HEK293 (cell line): ENCODE results near the gene EFHC1.

Source experiments
- CTCF ChIA-PET: fragments of 350-600 bp; formaldehyde crosslinking; extraction: SDS; loops from one replicate; lab custom pipeline; 2021; ENCODE audit warnings: antibody characterized with exemption; lab: Yijun Ruan, JAX
- POLR2A ChIA-PET: fragments of 300-600 bp; formaldehyde crosslinking; extraction: SDS; loops from one replicate; lab custom pipeline; 2020; ENCODE audit warnings: antibody characterized with exemption, inconsistent platforms; lab: Yijun Ruan, JAX
- H3K27ac ChIP-seq: fragments of 200-500 bp; sonication (Bioruptor generic); 2 replicates; pipeline ENCODE4 v1.5.1; 2014; ENCODE audit warnings: low read depth, low read length, control low read depth, inconsistent platforms; ENCODE audit errors: extremely low read depth
- H3K36me3 ChIP-seq, 2 experiments: fragments of 200-500 bp in 1 of 2; sonication (Bioruptor generic) in 1 of 2; 1 replicate in 1 of 2; 2 replicates in 1 of 2; pipeline ENCODE4 v1.5.1; 2014 to 2017; ENCODE audit warnings: inconsistent platforms in 2 of 2, low read length in 2 of 2; ENCODE audit not compliant: control insufficient read depth in 2 of 2, insufficient read depth in 1 of 2
- H3K4me1 ChIP-seq: fragments of 200-500 bp; sonication (Bioruptor generic); 2 replicates; pipeline ENCODE4 v1.5.1; 2014; ENCODE audit warnings: mild to moderate bottlenecking, low read length, inconsistent platforms; ENCODE audit not compliant: control insufficient read depth, insufficient read depth
- H3K4me3 ChIP-seq: 2 replicates; pipeline ENCODE4 v1.5.1; 2011; ENCODE audit warnings: low read depth, mild to moderate bottlenecking, control low read depth, low read length, moderate library complexity
- H3K9me3 ChIP-seq: fragments of 200-500 bp; sonication (Bioruptor generic); 2 replicates; pipeline ENCODE4 v1.5.1; 2014; ENCODE audit warnings: low read depth, low read length, inconsistent platforms; ENCODE audit not compliant: control insufficient read depth, insufficient read depth
- GFI1B ChIP-seq: fragments of 450-650 bp; formaldehyde crosslinking; IDR thresholded peaks from 2 replicates; pipeline ENCODE4 v1.5.1; 2016; ENCODE audit warnings: missing biosample characterization, missing genetic modification characterization
- ZFP3 ChIP-seq: fragments of 450-650 bp; formaldehyde crosslinking; IDR thresholded peaks from 2 replicates; pipeline ENCODE4 v1.5.1; 2016; ENCODE audit warnings: low read depth, missing biosample characterization, missing genetic modification characterization
- ZNF155 ChIP-seq: fragments of 450-650 bp; formaldehyde crosslinking; IDR thresholded peaks from 2 replicates; pipeline ENCODE4 v1.5.1; 2016; ENCODE audit warnings: missing biosample characterization, missing genetic modification characterization
- ZNF184 ChIP-seq: fragments of 450-650 bp; IDR thresholded peaks from 2 replicates; pipeline ENCODE4 v1.5.1; 2018; ENCODE audit warnings: missing biosample characterization, mild to moderate bottlenecking, missing genetic modification characterization
- ZNF2 ChIP-seq: fragments of 450-650 bp; formaldehyde crosslinking; IDR thresholded peaks from 2 replicates; pipeline ENCODE4 v1.5.1; 2016; ENCODE audit warnings: missing biosample characterization, missing genetic modification characterization
- ZNF302 ChIP-seq: fragments of 450-650 bp; formaldehyde crosslinking; IDR thresholded peaks from 2 replicates; pipeline ENCODE4 v1.5.1; 2016; ENCODE audit warnings: missing biosample characterization, missing genetic modification characterization, low read depth
- ZNF426 ChIP-seq: fragments of 450-650 bp; formaldehyde crosslinking; IDR thresholded peaks from 2 replicates; pipeline ENCODE4 v1.5.1; 2017; ENCODE audit warnings: missing biosample characterization, missing genetic modification characterization, mild to moderate bottlenecking, inconsistent platforms, moderate library complexity
- ZNF558 ChIP-seq: fragments of 450-650 bp; formaldehyde crosslinking; IDR thresholded peaks from 2 replicates; pipeline ENCODE4 v1.5.1; 2016; ENCODE audit warnings: missing biosample characterization, missing genetic modification characterization
- ZNF571 ChIP-seq: fragments of 450-650 bp; formaldehyde crosslinking; IDR thresholded peaks from 2 replicates; pipeline ENCODE4 v1.5.0; 2017; ENCODE audit warnings: missing biosample characterization, missing genetic modification characterization
- ZNF658 ChIP-seq: fragments of 450-650 bp; formaldehyde crosslinking; IDR thresholded peaks from 2 replicates; pipeline ENCODE4; 2016; ENCODE audit warnings: missing biosample characterization, missing genetic modification characterization
- ZNF707 ChIP-seq: fragments of 450-650 bp; formaldehyde crosslinking; IDR thresholded peaks from 2 replicates; pipeline ENCODE4 v1.5.1; 2016; ENCODE audit warnings: missing biosample characterization, missing genetic modification characterization
- ZNF792 ChIP-seq: fragments of 450-650 bp; formaldehyde crosslinking; IDR thresholded peaks from 2 replicates; pipeline ENCODE4 v1.5.1; 2016; ENCODE audit warnings: missing biosample characterization, missing genetic modification characterization
- ZNF830 ChIP-seq: fragments of 450-650 bp; IDR thresholded peaks from 2 replicates; pipeline ENCODE4 v1.5.0; 2018; ENCODE audit warnings: missing biosample characterization, missing genetic modification characterization, low read depth, mild to moderate bottlenecking, moderate library complexity
- TF ChIP-seq, protein P1 (sequence below): fragments of 450-650 bp; formaldehyde crosslinking; IDR thresholded peaks from 2 replicates; pipeline ENCODE4 v1.5.1; 2016; ENCODE audit warnings: missing biosample characterization, missing genetic modification characterization
- TF ChIP-seq, protein P2 (sequence below): fragments of 450-650 bp; formaldehyde crosslinking; IDR thresholded peaks from 2 replicates; pipeline ENCODE4 v1.5.1; 2016; ENCODE audit warnings: missing biosample characterization, missing genetic modification characterization
- TF ChIP-seq, protein P3 (sequence below): fragments of 450-650 bp; formaldehyde crosslinking; IDR thresholded peaks from 2 replicates; pipeline ENCODE4 v1.5.1; 2016; ENCODE audit warnings: missing biosample characterization, missing genetic modification characterization
- TF ChIP-seq, protein P4 (sequence below): fragments of 450-650 bp; formaldehyde crosslinking; conservative IDR thresholded peaks from 2 replicates; pipeline ENCODE4 v1.5.1; 2016; ENCODE audit warnings: low read depth, missing biosample characterization, missing genetic modification characterization

The EFHC1 gene

GRCh38 chr6:52504782-52505136 is 84.6 kb downstream of the EFHC1 start:
- Histone ChIP-seq H3K36me3 (peaks cover 0 to 46% of the 10 kb centered on the region in 2 experiments; a peak in 1 of 3 replicates), H3K9me3 (no peaks in the 10 kb centered on the region), H3K27ac (peak overlapping the region; percentile 65), H3K4me1 (peaks cover 8% of the 10 kb centered on the region), H3K4me3 (no peak overlapping the region)
- POLR2A ChIA-PET, result interaction anchor here (0.6 to 1.9 kb wide), 18 partner anchors 10 to 490 kb away, joined by 3 to 17 read pairs (median 4); partner anchors contain the start of genes EFHC1, GSTA4, MCM3 and TRAM2
- no peak for TF ChIP-seq ZNF2 (tag by site-specific recombination)
- TF ChIP-seq ZNF426 (tag by site-specific recombination), result no peak
- TF ChIP-seq ZNF658, result no peak
- no peak for TF ChIP-seq ZNF184
- TF ChIP-seq GFI1B (tag by site-specific recombination), result no peak
- TF ChIP-seq ZNF571, result no peak
- no peak for TF ChIP-seq ZNF792
- TF ChIP-seq, protein P1, sequence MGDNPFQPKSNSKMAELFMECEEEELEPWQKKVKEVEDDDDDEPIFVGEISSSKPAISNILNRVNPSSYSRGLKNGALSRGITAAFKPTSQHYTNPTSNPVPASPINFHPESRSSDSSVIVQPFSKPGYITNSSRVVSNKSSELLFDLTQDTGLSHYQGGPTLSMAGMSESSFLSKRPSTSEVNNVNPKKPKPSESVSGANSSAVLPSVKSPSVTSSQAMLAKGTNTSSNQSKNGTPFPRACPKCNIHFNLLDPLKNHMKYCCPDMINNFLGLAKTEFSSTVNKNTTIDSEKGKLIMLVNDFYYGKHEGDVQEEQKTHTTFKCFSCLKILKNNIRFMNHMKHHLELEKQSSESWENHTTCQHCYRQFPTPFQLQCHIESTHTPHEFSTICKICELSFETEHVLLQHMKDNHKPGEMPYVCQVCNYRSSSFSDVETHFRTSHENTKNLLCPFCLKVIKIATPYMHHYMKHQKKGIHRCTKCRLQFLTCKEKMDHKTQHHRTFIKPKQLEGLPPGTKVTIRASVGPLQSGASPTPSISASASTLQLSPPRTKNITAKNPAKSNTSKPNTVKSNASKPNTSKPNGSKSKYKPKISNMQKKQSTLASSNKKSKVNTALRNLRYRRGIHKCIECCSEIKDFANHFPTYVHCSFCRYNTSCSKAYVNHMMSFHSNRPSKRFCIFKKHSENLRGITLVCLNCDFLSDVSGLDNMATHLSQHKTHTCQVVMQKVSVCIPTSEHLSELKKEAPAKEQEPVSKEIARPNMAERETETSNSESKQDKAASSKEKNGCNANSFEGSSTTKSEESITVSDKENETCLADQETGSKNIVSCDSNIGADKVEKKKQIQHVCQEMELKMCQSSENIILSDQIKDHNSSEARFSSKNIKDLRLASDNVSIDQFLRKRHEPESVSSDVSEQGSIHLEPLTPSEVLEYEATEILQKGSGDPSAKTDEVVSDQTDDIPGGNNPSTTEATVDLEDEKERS, result no peak
- TF ChIP-seq ZFP3, result no peak
- TF ChIP-seq, protein P2, sequence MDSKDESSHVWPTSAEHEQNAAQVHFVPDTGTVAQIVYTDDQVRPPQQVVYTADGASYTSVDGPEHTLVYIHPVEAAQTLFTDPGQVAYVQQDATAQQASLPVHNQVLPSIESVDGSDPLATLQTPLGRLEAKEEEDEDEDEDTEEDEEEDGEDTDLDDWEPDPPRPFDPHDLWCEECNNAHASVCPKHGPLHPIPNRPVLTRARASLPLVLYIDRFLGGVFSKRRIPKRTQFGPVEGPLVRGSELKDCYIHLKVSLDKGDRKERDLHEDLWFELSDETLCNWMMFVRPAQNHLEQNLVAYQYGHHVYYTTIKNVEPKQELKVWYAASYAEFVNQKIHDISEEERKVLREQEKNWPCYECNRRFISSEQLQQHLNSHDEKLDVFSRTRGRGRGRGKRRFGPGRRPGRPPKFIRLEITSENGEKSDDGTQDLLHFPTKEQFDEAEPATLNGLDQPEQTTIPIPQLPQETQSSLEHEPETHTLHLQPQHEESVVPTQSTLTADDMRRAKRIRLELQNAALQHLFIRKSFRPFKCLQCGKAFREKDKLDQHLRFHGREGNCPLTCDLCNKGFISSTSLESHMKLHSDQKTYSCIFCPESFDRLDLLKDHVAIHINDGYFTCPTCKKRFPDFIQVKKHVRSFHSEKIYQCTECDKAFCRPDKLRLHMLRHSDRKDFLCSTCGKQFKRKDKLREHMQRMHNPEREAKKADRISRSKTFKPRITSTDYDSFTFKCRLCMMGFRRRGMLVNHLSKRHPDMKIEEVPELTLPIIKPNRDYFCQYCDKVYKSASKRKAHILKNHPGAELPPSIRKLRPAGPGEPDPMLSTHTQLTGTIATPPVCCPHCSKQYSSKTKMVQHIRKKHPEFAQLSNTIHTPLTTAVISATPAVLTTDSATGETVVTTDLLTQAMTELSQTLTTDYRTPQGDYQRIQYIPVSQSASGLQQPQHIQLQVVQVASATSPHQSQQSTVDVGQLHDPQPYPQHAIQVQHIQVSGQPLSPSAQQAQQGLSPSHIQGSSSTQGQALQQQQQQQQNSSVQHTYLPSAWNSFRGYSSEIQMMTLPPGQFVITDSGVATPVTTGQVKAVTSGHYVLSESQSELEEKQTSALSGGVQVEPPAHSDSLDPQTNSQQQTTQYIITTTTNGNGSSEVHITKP, result no peak
- no peak for TF ChIP-seq ZNF707 (tag by site-specific recombination)
- TF ChIP-seq, protein P3, sequence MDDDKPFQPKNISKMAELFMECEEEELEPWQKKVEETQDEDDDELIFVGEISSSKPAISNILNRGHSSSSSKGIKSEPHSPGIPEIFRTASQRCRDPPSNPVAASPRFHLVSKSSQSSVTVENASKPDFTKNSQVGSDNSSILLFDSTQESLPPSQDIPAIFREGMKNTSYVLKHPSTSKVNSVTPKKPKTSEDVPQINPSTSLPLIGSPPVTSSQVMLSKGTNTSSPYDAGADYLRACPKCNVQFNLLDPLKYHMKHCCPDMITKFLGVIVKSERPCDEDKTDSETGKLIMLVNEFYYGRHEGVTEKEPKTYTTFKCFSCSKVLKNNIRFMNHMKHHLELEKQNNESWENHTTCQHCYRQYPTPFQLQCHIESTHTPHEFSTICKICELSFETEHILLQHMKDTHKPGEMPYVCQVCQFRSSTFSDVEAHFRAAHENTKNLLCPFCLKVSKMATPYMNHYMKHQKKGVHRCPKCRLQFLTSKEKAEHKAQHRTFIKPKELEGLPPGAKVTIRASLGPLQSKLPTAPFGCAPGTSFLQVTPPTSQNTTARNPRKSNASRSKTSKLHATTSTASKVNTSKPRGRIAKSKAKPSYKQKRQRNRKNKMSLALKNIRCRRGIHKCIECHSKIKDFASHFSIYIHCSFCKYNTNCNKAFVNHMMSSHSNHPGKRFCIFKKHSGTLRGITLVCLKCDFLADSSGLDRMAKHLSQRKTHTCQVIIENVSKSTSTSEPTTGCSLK (tag by site-specific recombination), result no peak
- TF ChIP-seq ZNF830, result no peak
- TF ChIP-seq, protein P4, sequence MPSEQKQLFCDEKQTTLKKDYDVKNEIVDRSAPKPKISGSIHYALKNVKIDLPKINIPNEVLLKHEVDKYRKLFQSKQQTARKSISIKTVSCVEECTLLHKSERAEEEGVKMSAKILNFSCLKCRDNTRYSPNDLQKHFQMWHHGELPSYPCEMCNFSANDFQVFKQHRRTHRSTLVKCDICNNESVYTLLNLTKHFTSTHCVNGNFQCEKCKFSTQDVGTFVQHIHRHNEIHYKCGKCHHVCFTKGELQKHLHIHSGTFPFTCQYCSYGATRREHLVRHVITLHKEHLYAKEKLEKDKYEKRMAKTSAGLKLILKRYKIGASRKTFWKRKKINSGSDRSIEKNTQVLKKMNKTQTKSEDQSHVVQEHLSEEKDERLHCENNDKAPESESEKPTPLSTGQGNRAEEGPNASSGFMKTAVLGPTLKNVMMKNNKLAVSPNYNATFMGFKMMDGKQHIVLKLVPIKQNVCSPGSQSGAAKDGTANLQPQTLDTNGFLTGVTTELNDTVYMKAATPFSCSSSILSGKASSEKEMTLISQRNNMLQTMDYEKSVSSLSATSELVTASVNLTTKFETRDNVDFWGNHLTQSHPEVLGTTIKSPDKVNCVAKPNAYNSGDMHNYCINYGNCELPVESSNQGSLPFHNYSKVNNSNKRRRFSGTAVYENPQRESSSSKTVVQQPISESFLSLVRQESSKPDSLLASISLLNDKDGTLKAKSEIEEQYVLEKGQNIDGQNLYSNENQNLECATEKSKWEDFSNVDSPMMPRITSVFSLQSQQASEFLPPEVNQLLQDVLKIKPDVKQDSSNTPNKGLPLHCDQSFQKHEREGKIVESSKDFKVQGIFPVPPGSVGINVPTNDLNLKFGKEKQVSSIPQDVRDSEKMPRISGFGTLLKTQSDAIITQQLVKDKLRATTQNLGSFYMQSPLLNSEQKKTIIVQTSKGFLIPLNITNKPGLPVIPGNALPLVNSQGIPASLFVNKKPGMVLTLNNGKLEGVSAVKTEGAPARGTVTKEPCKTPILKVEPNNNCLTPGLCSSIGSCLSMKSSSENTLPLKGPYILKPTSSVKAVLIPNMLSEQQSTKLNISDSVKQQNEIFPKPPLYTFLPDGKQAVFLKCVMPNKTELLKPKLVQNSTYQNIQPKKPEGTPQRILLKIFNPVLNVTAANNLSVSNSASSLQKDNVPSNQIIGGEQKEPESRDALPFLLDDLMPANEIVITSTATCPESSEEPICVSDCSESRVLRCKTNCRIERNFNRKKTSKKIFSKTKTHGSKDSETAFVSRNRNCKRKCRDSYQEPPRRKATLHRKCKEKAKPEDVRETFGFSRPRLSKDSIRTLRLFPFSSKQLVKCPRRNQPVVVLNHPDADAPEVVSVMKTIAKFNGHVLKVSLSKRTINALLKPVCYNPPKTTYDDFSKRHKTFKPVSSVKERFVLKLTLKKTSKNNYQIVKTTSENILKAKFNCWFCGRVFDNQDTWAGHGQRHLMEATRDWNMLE (tag by site-specific recombination), result no peak
- no peak for TF ChIP-seq ZNF155 (tag by site-specific recombination)
- TF ChIP-seq ZNF558 (tag by site-specific recombination), result no peak
- TF ChIP-seq ZNF302, result no peak
- CTCF ChIA-PET, result interaction anchor here (0.6 to 2.7 kb wide), 11 partner anchors 10 to 167 kb away, joined by 3 to 15 read pairs (median 3); no protein-coding TSS in a partner anchor
